Lower leg skin (tissue), 4 donors: ENCODE results near the gene MVK. TPM values are rescaled to one million over a fixed set of nuclear protein-coding genes. Genes with fewer than 3 reads are reported as not detected.

Experiments used
- DNase-seq, 2 donors: peaks; one replicate each; pipeline ENCODE4 v3.0.0-alpha.2; 2019; ENCODE audit warnings: low spot score in 2 of 2
- H3K4me3 ChIP-seq: fragments of 200-600 bp; sonication (generic); 2 replicates; pipeline ENCODE4 v1.5.1; 2017; ENCODE audit warnings: mild to moderate bottlenecking, low read depth; ENCODE audit not compliant: poor library complexity, severe bottlenecking
- POLR2A ChIP-seq, 2 donors: fragments of 450-650 bp; IDR thresholded peaks; one replicate each; pipeline ENCODE4 v1.6.1; 2016 to 2017; ENCODE audit warnings: antibody characterized with exemption in 2 of 2, mild to moderate bottlenecking in 1 of 2, moderate library complexity in 1 of 2
- WGBS, 2 donors: methylation state at CpG; one replicate each; pipeline ENCODE4 v1.1.5; 2018; 5-methylcytosine and 5-hydroxymethylcytosine counted together
- intact Hi-C: fragments of 100-400 bp; cut with DNase I; formaldehyde crosslinking; loops from one replicate; pipeline ENCODE4 v1.15.0; 2023; ENCODE audit warnings: low total_unique reads
- total RNA-seq, 4 donors: library from RNA; depleted of rRNA; stranded (reverse); fragments of >200 nt; gene quantifications; one replicate each; pipeline ENCODE4 v1.1.0, GENCODE V29; 2016
- TF ChIP-seq, protein P1 (sequence below), 3 donors: fragments of 450-650 bp; IDR thresholded peaks; one replicate each; pipeline ENCODE4 v1.5.1; 2016; ENCODE audit warnings: antibody characterized with exemption in 3 of 3, mild to moderate bottlenecking in 3 of 3, moderate library complexity in 2 of 3

The MVK gene
- total RNA-seq, 4 donors from 2014 or later = 50.1 to 71.9 (median 61.9) TPM

DNA sequence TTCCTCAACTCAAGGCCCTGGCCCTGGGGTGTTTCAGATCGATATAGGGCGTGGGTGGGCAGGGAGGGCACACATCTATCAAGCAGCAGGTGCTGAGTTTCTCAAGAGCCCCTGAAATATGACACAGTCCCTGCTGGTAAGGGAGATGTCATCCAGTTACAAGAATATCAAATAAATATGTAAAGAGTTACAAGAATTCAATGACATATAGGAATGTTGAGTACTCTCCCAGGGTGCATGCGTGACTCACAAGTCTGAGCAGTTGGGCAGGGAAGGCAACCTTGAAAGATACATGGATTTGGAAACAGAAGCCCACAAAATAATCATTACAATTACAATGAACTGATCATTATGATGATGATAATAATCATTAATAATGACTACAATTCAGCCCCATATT, 35.2 kb downstream of the MVK start:
- no peak overlapping the region for H3K4me3 ChIP-seq
- DNase-seq = no peak
- 98 to 99% methylated on average over 3 of the region's 3 CpGs for WGBS, 2 donors
- no peak for TF ChIP-seq POLR2A (IDR thresholded peaks at IDR 0.05)
- TF ChIP-seq, protein P1, sequence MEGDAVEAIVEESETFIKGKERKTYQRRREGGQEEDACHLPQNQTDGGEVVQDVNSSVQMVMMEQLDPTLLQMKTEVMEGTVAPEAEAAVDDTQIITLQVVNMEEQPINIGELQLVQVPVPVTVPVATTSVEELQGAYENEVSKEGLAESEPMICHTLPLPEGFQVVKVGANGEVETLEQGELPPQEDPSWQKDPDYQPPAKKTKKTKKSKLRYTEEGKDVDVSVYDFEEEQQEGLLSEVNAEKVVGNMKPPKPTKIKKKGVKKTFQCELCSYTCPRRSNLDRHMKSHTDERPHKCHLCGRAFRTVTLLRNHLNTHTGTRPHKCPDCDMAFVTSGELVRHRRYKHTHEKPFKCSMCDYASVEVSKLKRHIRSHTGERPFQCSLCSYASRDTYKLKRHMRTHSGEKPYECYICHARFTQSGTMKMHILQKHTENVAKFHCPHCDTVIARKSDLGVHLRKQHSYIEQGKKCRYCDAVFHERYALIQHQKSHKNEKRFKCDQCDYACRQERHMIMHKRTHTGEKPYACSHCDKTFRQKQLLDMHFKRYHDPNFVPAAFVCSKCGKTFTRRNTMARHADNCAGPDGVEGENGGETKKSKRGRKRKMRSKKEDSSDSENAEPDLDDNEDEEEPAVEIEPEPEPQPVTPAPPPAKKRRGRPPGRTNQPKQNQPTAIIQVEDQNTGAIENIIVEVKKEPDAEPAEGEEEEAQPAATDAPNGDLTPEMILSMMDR (IDR thresholded peaks at IDR 0.05) = no peak
- intact Hi-C loops = no loop called here

DNA sequence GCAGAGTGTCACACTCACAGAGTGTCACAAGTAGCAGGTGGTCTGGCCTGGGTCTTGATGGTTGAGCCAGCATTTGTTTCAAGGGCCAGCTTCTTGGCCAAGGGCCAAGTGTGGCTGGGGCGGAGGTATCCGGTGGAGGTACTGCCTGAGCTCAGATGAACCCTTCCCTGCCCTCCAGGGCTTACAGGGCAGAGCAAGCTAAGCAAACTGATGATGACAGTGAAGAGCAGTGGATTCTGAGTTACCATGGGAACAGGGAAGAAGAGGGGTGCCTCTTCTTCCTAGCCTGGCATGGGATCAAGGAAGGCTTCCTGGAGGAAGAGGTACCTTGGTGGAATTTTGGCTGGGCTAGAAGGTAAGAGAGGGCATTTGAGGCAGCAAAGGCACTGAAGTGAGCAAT, 35.7 kb downstream of the MVK start:
- TF ChIP-seq, protein P1 (IDR thresholded peaks at IDR 0.05) = no peak
- TF ChIP-seq POLR2A (IDR thresholded peaks at IDR 0.05) = no peak
- WGBS, 2 donors = 38 to 50% methylated on average over 2 of the region's 2 CpGs

DNA sequence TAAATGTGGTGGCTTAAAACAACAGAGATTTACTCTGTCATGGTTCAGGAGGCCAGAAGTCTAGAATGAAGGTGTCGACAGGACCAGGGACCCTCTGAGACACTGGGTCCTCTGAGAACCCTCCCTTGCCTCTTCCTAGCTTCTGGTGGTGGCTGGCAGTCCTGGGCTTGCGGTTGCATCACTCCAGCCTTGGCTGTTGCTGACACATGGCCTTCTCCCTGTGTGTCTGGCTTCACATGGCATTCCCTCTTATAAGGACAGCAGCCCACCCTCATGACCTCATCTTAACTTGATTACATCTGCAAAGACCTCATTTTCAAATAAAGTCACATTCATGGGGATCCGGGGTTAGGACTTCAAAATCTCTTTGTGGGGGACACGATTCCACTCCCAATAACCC, 36.9 kb downstream of the MVK start:
- no peak for DNase-seq
- H3K4me3 ChIP-seq = no peak overlapping the region
- 87 to 91% methylated on average over 4 of the region's 4 CpGs for WGBS, 2 donors
- intact Hi-C loops = no loop called here
- no peak for TF ChIP-seq POLR2A (IDR thresholded peaks at IDR 0.05)
- TF ChIP-seq, protein P1 (IDR thresholded peaks at IDR 0.05) = no peak

More for the DNA sequence above, 35.7 kb downstream of the MVK start:
- no peak for DNase-seq
- intact Hi-C loops = no loop called here
- no peak overlapping the region for H3K4me3 ChIP-seq

DNA sequence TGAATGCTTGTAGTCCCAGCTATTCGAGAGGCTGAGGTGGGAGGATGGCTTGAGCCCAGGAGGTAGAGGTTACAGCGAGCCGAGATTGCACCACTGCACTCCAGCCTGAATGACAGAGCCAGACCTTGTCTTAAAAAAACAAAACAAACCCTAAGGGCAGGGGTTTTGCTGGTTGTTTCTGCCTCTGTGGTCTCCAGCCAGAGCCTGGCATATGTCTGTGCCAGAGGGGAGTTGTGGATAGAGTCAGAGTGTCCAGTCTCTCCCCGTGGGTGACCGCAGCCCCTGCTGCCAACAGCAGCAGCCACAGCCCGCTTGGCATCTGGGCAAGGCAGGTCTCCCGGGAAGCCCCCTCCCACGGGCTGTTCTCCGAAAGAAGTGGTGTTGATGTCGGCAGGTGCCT, 37.6 kb downstream of the MVK start:
- 60 to 61% methylated on average over 10 of the region's 10 CpGs for WGBS, 2 donors

DNA sequence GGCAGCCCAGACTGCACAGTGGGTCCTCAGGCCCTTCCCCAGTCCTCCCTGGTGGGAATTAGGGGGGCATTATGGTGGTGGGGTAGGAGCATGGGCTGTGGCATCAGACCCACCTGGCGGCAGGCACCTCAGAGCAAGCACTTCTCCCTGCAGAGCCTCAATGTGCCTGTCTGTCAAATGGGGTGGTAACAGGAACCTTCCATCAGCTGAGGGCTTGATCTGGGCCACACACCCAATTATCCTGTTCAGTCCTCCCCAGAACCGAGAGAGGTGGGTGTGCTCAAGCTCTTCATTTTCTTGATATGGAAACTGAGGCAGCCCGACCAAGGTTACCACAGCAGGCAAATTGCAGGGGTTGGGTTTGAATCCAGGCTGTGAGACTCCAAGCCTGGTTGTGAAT, 38.4 kb downstream of the MVK start:
- TF ChIP-seq, protein P1 (IDR thresholded peaks at IDR 0.05) = no peak
- TF ChIP-seq POLR2A (IDR thresholded peaks at IDR 0.05) = no peak
- no peak overlapping the region for H3K4me3 ChIP-seq
- intact Hi-C loops = no loop called here
- no peak for DNase-seq
- 85 to 96% methylated on average over 2 to 3 of the region's 3 CpGs for WGBS, 2 donors

More for the DNA sequence above, 37.6 kb downstream of the MVK start:
- intact Hi-C loops = no loop called here
- no peak for DNase-seq
- no peak for TF ChIP-seq POLR2A (IDR thresholded peaks at IDR 0.05)
- TF ChIP-seq, protein P1 (IDR thresholded peaks at IDR 0.05) = no peak
- no peak overlapping the region for H3K4me3 ChIP-seq

DNA sequence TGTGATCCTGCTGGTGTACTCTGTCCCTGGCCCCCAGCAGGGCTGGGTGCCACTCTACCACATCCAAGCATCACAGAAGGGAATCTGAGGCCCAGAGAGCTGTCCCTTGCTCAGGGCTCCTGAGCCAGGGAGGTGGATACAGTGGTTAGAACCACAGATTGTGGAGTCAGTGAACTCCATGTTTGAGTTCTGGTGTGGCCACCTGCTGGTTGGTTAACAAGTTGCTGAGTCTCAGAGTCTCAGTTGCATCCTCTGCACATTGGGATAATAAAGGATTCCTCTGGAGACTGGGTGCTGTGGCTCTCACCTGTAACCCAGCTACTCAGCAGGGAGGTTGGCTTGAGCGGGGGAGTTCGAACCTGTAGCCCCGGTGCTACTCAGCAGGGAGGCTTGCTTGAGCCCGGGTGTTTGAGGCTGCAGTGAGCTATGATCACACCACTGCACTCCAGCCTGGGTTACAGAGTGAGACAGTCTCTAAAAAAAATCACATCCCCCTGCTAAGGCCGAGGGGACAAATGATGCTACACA, 39.4 kb downstream of the MVK start:
- no peak for DNase-seq
- 52 to 65% methylated on average over 5 of the region's 5 CpGs for WGBS, 2 donors
- intact Hi-C loops = no loop called here
- H3K4me3 ChIP-seq = no peak overlapping the region
- TF ChIP-seq POLR2A (IDR thresholded peaks at IDR 0.05) = no peak
- TF ChIP-seq, protein P1 (IDR thresholded peaks at IDR 0.05) = no peak
